Measurements from ENCODE around the gene PCDHA10.
A peak's percentile ranks its signal among the peaks of the same experiment; 100 is the strongest.
"Not testable (repeated sequence)": the region's sequence is repeated elsewhere in the genome, so short reads cannot be mapped to it uniquely, and the experiment has no call there.

Gene PCDHA10

DNA sequence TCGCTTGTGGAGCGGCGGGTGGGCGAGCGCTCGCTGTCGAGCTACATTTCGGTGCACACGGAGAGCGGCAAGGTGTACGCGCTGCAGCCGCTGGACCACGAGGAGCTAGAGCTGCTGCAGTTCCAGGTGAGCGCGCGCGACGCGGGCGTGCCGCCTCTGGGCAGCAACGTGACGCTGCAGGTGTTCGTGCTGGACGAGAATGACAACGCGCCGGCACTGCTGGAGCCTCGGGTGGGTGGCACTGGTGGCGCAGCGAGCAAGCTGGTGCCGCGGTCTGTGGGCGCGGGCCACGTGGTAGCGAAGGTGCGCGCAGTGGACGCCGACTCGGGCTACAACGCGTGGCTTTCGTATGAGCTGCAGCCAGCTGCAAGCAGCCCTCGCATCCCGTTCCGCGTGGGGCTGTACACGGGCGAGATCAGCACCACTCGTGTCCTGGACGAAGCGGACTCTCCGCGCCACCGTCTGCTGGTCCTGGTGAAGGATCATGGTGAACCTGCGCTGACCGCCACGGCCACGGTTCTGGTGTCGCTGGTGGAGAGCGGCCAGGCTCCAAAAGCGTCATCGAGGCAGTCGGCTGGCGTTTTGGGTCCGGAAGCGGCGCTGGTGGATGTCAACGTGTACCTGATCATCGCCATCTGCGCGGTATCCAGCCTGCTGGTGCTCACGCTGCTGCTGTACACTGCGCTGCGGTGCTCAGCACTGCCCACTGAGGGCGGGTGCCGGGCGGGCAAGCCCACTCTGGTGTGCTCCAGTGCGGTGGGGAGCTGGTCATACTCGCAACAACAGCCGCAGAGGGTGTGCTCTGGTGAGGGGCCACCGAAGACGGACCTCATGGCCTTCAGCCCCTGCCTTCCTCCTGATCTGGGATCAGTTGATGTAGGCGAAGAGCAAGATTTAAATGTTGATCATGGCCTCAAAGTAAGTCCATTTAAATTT is 12.6 kb upstream of the PCDHA10 start:
- DNase-seq, result no peak

DNA sequence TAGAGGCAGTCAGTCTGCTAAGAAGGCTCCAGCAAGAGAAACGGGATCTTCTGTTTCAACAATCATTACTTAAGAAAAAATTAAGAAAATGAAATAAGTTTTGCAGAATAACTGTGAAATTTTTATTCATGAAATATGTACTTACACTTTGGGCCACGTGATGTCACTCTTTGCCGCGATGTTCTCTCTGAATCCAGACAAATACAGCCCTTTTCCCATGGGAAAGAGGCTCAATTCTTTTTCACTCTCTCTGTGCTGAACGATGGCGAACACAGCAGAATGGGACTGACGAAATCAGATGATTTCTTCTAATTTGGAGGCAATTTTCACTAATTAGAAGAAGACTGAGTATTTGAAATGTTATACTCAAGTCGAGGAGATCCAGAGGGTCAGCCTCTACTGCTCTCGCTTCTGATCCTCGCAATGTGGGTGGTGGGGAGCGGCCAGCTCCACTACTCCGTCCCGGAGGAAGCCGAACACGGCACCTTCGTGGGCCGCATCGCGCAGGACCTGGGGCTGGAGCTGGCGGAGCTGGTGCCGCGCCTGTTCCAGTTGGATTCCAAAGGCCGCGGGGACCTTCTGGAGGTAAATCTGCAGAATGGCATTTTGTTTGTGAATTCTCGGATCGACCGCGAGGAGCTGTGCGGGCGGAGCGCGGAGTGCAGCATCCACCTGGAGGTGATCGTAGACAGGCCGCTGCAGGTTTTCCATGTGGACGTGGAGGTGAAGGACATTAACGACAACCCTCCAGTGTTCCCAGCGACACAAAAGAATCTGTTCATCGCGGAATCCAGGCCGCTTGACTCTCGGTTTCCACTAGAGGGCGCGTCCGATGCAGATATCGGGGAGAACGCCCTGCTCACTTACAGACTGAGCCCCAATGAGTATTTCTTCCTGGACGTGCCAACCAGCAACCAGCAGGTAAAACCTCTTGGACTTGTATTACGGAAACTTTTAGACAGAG is 7.3 kb upstream of the PCDHA10 start, which contains the start of gene PCDHA9:
Gene PCDHA9 (plus strand): TSS at position 244 of the 964 bp plus-strand sequence. CDS start 114 bp downstream, at position 358.
- not testable (repeated sequence) for DNase-seq

DNA sequence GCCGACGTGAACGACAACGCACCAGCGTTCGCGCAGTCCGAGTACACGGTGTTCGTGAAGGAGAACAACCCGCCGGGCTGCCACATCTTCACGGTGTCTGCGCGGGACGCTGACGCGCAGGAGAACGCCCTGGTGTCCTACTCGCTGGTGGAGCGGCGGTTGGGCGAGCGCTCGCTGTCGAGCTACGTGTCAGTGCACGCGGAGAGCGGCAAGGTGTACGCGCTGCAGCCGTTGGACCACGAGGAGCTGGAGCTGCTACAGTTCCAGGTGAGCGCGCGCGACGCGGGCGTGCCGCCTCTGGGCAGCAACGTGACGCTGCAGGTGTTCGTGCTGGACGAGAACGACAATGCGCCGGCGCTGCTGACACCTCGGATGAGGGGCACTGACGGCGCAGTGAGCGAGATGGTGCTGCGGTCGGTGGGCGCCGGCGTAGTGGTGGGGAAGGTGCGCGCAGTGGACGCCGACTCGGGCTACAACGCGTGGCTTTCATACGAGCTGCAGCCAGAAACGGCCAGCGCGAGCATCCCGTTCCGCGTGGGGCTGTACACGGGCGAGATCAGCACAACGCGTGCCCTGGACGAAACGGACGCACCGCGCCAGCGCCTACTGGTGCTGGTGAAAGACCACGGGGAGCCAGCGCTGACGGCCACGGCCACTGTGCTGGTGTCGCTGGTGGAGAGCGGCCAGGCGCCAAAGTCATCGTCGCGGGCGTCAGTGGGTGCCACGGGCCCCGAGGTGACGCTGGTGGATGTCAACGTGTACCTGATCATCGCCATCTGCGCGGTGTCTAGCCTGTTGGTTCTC is 5.7 kb upstream of the PCDHA10 start:
- not testable (repeated sequence) for DNase-seq

DNA sequence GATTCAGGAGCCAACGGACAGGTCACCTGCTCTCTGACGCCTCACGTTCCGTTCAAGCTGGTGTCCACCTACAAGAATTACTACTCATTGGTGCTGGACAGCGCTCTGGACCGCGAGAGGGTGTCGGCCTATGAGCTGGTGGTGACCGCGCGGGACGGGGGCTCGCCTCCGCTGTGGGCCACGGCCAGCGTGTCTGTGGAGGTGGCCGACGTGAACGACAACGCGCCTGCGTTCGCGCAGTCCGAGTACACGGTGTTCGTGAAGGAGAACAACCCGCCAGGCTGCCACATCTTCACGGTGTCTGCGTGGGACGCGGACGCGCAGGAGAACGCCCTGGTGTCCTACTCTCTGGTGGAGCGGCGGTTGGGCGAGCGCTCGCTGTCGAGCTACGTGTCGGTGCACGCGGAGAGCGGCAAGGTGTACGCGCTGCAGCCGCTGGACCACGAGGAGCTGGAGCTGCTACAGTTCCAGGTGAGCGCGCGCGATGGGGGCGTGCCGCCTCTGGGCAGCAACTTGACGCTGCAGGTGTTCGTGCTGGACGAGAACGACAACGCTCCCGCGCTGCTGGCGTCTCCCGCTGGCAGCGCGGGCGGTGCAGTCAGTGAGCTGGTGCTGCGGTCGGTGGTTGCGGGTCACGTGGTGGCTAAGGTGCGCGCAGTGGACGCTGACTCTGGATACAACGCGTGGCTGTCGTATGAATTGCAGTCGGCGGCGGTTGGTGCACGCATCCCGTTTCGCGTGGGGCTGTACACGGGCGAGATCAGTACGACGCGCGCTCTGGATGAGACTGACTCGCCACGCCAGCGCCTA is 1.7 kb downstream of the PCDHA10 start:
- no peak for DNase-seq

DNA sequence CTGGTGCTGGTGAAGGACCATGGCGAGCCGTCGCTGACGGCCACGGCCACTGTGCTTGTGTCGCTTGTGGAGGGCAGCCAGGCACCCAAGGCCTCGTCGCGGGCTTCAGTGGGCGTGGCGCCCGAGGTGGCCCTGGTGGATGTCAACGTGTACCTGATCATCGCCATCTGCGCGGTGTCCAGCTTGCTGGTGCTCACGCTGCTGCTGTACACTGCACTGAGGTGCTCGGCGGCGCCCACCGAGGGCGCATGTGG is 2.2 kb downstream of the PCDHA10 start:
- no peak for DNase-seq

DNA sequence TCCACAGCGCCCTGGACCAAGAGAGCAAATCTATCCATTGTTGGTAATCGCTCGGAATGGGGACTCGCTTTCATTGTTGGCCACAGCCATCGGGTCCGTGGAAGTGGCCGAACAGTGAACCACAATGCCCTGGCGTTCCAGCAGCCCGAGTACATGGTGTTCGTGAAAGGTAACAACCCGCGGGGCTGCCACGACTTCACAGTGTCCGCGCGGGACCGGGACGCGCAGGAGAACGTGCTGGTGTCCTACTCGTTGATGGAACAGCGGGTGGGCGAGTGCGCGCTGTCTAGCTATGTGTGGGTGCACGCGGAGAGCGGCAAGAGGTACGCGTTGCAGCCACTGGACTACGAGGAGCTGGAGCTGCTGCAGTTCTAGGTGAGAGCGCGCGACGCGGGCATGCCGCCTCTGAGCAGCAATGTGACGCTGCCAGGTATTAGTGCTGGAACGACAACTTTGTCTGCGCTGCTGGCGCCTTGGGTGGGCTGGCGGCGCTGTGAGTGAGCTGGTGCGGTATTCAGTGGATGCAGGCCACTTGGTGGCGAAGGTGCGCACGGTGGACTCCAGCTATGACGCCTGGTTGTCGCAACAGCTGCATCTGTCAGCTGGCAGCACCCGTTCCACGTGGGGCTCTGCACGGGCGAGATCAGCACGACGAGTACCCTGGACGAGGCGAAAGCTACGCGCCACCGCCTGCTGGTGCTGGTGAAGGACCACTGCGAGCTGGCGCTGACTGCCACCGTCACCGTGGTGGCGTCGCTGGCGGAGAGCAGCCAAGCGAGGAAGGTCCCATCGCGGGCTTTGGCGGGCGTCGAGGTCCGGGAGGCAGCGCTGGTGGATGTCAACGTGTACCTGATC is 7.0 kb downstream of the PCDHA10 start:
- no peak for DNase-seq

DNA sequence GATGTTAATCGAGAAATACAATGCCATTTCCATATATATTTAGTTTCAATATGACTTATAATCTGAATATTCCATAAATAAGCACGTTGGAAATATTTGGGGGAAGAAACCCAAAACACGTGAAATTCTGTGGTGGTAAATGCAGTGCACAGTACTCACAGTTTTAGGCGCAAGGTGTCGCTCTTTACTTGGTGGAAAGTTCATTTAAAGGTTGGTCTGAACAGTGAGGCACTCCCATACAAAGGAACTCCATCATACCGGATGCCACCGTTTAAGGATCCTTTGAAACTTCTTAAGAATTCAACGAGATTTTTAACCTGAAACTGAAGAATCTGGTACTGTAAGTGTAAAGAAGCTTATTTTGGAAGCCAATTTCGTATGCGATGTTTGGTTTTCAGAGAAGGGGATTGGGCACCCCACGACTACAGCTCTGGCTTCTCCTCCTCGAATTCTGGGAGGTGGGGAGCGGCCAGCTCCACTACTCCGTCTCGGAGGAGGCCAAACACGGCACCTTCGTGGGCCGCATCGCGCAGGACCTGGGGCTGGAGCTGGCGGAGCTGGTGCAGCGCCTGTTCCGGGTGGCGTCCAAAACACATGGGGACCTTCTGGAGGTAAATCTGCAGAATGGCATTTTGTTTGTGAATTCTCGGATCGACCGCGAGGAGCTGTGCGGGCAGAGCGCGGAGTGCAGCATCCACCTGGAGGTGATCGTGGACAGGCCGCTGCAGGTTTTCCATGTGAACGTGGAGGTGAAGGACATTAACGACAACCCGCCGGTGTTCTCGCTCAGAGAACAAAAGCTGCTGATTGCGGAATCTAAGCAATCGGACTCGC is 13.2 kb downstream of the PCDHA10 start, which contains the start of gene PCDHA11:
Gene PCDHA11 (plus strand): TSS at position 237 of the 834 bp plus-strand sequence. CDS start 147 bp downstream, at position 384.
- DNase-seq, result peak; percentile 25

DNA sequence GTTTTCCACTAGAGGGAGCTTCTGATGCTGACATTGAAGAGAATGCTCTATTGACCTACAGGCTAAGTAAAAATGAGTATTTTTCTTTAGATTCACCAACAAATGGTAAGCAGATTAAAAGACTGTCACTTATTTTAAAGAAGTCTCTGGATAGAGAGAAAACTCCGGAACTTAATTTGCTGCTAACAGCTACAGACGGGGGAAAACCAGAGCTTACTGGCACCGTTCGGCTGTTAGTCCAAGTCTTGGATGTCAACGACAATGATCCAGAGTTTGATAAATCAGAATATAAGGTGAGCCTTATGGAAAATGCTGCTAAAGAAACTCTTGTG is 13.8 kb downstream of the PCDHA10 start:
- no peak for DNase-seq

DNA sequence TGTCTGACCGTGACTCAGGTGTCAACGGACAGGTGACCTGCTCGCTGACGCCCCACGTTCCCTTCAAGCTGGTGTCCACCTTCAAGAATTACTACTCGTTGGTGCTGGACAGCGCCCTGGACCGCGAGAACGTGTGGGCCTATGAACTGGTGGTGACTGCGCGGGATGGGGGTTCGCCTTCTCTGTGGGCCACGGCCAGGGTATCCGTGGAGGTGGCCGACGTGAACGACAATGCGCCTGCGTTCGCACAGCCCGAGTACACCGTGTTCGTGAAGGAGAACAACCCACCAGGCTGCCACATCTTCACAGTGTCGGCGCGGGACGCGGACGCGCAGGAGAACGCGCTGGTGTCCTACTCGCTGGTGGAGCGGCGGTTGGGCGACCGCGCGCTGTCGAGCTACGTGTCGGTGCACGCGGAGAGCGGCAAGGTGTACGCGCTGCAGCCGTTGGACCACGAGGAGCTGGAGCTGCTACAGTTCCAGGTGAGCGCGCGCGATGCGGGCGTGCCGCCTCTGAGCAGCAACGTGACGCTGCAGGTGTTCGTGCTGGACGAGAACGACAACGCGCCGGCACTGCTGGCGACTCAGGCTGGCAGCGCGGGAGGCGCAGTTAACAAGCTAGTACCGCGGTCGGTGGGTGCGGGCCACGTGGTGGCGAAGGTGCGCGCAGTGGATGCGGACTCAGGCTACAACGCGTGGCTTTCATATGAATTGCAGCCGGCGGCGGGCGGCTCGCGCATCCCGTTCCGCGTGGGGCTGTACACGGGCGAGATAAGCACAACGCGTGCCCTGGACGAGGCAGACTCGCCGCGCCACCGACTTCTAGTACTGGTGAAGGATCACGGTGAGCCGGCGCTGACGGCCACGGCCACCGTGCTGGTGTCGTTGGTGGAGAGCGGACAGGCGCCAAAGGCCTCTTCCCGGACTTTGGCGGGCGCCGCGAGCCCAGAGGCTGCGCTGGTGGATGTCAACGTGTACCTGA is 14.8 kb downstream of the PCDHA10 start:
- no peak for DNase-seq

DNA sequence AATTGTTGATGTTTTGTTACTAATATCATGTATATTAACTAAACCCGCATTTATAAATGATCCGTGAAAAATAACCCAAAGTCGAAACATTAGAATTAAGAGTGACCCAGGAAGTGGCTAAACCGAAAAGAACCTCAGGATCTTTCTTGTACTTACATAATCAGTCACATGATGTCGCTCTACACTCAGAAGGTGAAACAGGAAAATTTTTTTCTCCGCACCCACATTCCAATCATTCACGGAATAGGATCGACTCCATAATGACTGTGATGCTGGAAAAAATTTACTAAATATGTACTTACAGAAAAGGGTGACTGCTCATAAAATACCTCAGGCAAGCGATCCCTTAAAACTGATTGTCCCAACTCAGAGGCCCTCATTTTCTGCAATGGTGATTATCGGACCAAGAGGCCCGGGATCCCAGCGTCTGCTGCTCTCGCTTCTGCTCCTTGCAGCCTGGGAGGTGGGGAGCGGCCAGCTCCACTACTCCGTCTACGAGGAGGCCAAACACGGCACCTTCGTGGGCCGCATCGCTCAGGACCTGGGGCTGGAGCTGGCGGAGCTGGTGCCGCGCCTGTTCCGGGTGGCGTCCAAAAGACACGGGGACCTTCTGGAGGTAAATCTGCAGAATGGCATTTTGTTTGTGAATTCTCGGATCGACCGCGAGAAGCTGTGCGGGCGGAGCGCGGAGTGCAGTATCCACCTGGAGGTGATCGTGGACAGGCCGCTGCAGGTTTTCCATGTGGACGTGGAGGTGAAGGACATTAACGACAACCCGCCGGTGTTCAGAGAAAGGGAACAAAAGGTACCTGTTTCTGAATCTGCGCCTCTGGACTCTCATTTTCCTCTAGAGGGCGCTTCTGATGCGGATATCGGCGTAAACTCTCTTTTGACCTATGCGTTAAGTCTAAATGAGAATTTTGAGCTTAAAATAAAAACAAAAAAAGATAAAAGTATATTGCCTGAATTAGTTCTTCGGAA is 19.7 kb downstream of the PCDHA10 start, which contains the start of gene PCDHA12:
Gene PCDHA12 (plus strand): TSS at position 224 of the 981 bp plus-strand sequence. CDS start 165 bp downstream, at position 389.
- DNase-seq, result no peak

DNA sequence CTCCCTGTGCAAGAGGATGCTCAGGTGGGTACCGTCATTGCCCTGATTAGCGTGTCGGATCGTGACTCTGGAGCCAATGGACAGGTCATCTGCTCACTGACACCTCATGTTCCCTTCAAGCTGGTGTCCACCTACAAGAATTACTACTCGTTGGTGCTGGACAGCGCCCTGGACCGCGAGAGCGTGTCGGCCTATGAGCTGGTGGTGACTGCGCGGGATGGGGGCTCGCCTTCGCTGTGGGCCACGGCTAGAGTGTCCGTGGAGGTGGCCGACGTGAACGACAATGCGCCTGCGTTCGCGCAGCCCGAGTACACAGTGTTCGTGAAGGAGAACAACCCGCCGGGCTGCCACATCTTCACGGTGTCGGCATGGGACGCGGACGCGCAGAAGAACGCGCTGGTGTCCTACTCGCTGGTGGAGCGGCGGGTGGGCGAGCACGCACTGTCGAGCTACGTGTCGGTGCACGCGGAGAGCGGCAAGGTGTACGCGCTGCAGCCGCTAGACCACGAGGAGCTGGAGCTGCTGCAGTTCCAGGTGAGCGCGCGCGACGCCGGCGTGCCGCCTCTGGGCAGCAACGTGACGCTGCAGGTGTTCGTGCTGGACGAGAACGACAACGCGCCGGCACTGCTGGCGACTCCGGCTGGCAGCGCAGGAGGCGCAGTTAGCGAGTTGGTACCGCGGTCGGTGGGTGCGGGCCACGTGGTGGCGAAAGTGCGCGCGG is 21.0 kb downstream of the PCDHA10 start:
- not testable (repeated sequence) for DNase-seq

DNA sequence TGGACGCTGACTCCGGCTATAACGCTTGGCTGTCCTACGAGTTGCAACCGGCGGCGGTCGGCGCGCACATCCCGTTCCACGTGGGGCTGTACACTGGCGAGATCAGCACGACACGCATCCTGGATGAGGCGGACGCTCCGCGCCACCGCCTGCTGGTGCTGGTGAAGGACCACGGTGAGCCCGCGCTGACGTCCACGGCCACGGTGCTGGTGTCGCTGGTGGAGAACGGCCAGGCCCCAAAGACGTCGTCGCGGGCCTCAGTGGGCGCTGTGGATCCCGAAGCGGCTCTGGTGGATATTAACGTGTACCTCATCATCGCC is 21.5 kb downstream of the PCDHA10 start:
- DNase-seq, result no peak

DNA sequence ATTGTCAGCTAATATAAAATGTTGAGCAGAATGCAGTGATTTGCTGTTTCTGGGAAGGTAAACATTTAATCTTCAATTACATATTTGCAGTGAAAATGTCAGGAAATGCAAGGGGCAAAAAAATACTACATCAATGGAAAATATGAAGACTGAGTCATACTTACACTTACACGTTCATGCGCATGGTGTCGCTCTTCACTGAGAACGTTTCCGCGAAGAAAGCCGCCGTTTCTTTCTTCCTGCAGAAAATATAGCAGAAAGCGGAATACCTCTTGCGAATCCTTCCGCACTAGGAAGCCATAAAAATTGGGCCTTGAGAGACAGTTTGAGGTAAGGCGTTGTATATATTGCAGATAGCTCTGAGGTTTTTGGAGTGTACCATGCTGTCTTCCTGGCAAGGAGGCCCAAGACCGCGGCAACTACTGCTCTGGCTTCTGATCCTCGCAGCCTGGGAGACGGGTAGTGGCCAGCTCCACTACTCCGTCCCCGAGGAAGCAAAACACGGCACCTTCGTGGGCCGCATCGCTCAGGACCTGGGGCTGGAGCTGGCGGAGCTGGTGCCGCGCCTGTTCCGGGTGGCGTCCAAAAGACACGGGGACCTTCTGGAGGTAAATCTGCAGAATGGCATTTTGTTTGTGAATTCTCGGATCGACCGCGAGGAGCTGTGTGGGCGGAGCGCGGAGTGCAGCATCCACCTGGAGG is 26.3 kb downstream of the PCDHA10 start, which contains the start of gene PCDHA13:
Gene PCDHA13 (plus strand): TSS at position 236 of the 702 bp plus-strand sequence. CDS start 145 bp downstream, at position 381.
- peak; percentile 24 for DNase-seq

DNA sequence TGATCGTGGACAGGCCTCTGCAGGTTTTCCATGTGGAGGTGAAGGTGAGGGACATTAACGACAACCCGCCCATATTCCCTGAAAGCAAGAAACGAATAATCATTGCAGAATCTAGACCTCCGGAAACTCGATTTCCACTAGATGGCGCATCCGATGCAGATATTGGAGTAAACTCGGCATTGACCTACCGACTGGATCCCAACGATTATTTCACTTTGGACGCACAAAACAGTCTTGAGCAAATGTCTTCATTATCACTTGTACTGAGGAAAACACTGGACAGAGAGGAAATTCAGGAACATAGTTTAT is 26.8 kb downstream of the PCDHA10 start:
- DNase-seq, result no peak

DNA sequence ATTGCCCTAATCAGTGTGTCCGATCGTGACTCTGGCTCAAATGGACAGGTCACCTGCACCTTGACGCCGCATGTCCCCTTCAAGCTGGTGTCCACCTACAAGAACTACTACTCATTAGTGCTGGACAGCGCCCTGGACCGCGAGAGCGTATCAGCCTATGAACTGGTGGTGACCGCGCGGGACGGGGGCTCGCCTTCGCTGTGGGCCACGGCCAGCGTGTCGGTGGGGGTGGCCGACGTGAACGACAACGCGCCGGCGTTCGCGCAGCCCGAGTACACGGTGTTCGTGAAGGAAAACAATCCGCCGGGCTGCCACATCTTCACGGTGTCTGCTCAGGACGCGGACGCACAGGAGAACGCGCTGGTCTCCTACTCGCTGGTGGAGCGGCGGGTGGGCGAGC is 27.7 kb downstream of the PCDHA10 start:
- DNase-seq, result no peak
